Thoracic aorta (tissue), 2 donors: ENCODE results near the gene EIF4E3. TPM values are rescaled to one million over a fixed set of nuclear protein-coding genes. Genes with fewer than 3 reads are reported as not detected.

Experiments used
- ATAC-seq: fragments of 150-250 bp; one replicate; pipeline ENCODE4 v1.8.0; 2017; ENCODE audit warnings: low read depth; ENCODE audit not compliant: insufficient number of reproducible peaks, low FRiP score
- DNase-seq: peaks from one replicate; pipeline ENCODE4 v3.0.0-alpha.2; 2020; ENCODE audit warnings: low spot score
- H3K27ac ChIP-seq, 2 donors: fragments of 200-600 bp; sonication (generic); 1 replicate in 1 of 2; 2 replicates in 1 of 2; pipeline ENCODE4 v1.5.1; 2016; ENCODE audit warnings: mild to moderate bottlenecking in 2 of 2, moderate library complexity in 2 of 2
- H3K27me3 ChIP-seq: fragments of 200-600 bp; sonication (generic); replicated peaks from 2 replicates; pipeline ENCODE4 v1.6.0; 2016; ENCODE audit warnings: mild to moderate bottlenecking; ENCODE audit not compliant: insufficient read depth
- H3K36me3 ChIP-seq: fragments of 200-600 bp; sonication (generic); one replicate; pipeline ENCODE4 v1.5.1; 2016
- H3K4me1 ChIP-seq, 2 donors: fragments of 200-600 bp; sonication (generic); 1 replicate in 1 of 2; 2 replicates in 1 of 2; pipeline versions ENCODE4 v1.5.1 to v1.6.0; 2016; ENCODE audit warnings: low read depth in 2 of 2, mild to moderate bottlenecking in 1 of 2; ENCODE audit not compliant: control insufficient read depth in 1 of 2
- H3K4me3 ChIP-seq: fragments of 200-600 bp; sonication (generic); 2 replicates; pipeline ENCODE4 v1.5.1; 2016; ENCODE audit warnings: mild to moderate bottlenecking
- H3K9me3 ChIP-seq: fragments of 200-600 bp; sonication (generic); 2 replicates; pipeline ENCODE4 v1.5.1; 2016
- total RNA-seq, 2 donors: library from RNA; depleted of rRNA; stranded (reverse); fragments of >200 nt; gene quantifications; one replicate each; pipeline versions ENCODE4 v1.1.0 to v1.2.3, GENCODE V29; 2016
- TF ChIP-seq, protein P1 (sequence below): fragments of 200-600 bp; sonication (generic); IDR thresholded peaks from one replicate; pipeline ENCODE4 v1.5.1; 2019; ENCODE audit warnings: antibody characterized with exemption

EIF4E3 gene
- total RNA-seq, 2 donors from 2014 or later = 8.8 to 12.1 TPM

DNA sequence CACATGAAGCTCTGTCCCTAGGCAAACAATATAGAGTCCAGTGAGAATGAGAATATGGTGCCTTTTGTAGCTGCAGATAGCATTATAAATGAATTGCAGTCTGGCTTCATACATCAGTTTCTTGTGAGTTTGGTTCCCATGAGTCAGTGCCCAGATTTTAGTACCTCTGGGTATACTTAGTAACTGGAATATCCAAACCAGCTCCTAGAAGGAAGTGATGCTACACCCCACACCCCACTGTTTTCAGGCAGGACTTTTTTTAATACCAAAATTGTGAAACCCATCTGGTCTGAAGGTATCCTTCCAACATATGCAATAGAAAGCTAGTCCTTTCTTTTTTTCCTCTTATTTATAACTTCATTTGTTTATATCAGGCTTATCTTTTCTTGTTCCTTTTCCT, 99.5 kb downstream of the EIF4E3 start:
- Histone ChIP-seq H3K36me3 (no peaks in the 10 kb centered on the region), H3K4me1 (no peaks in the 10 kb centered on the region), H3K27ac (no peak overlapping the region), H3K9me3 (no peaks in the 10 kb centered on the region), H3K4me3 (no peak overlapping the region), H3K27me3 (no peaks in the 10 kb centered on the region)
- DNase-seq = no peak
- no peak for ATAC-seq
- TF ChIP-seq, protein P1, sequence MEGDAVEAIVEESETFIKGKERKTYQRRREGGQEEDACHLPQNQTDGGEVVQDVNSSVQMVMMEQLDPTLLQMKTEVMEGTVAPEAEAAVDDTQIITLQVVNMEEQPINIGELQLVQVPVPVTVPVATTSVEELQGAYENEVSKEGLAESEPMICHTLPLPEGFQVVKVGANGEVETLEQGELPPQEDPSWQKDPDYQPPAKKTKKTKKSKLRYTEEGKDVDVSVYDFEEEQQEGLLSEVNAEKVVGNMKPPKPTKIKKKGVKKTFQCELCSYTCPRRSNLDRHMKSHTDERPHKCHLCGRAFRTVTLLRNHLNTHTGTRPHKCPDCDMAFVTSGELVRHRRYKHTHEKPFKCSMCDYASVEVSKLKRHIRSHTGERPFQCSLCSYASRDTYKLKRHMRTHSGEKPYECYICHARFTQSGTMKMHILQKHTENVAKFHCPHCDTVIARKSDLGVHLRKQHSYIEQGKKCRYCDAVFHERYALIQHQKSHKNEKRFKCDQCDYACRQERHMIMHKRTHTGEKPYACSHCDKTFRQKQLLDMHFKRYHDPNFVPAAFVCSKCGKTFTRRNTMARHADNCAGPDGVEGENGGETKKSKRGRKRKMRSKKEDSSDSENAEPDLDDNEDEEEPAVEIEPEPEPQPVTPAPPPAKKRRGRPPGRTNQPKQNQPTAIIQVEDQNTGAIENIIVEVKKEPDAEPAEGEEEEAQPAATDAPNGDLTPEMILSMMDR = no peak

Other genes with a start within 250 kb of the EIF4E3 start
- 100 to 1,000 TPM; 176 to 255 TPM for gene FOXP1, start 141.7 kb downstream of the EIF4E3 start, total RNA-seq
- 1 to 10 TPM in 1 of 2 donors, under 1 TPM in 1; 0.54 to 1.3 TPM for gene GPR27, start 28.5 kb upstream of the EIF4E3 start, total RNA-seq
- gene PROK2, start 59.7 kb upstream of the EIF4E3 start, total RNA-seq = under 1 TPM in 1 of 2 donors, not detected in 1; 0.71 TPM